B cell (primary cell): ENCODE measurements around the gene PFDN6. TPM values are rescaled to one million over a fixed set of nuclear protein-coding genes. Genes with fewer than 3 reads are reported as not detected.

Experiments
- ATAC-seq: fragments of 200-7000 bp; cut with Tn5 transposase; one replicate; pipeline ENCODE4 v1.10.0; 2021; ENCODE audit warnings: low read depth, mild to moderate bottlenecking, moderate number of reproducible peaks, moderate library complexity
- CTCF ChIA-PET: fragments of 350-600 bp; sonication (Branson Sonifier 250); formaldehyde crosslinking; loops from one replicate; lab custom pipeline; 2021; ENCODE audit warnings: antibody characterized with exemption, inconsistent platforms; lab: Charles Lee
- POLR2A ChIA-PET: fragments of 350-600 bp; sonication (Branson Sonifier 250); formaldehyde crosslinking; loops from one replicate; lab custom pipeline; 2021; ENCODE audit warnings: antibody characterized with exemption; lab: Charles Lee
- DNase-seq: peaks from one replicate; pipeline ENCODE4 v3.0.0; 2013
- H2AFZ ChIP-seq: 2 replicates; pipeline ENCODE4 v1.6.1; 2012; ENCODE audit warnings: mild to moderate bottlenecking, low read depth, low read length; ENCODE audit not compliant: insufficient read depth, poor library complexity, severe bottlenecking
- H3K27ac ChIP-seq, 2 donors: 1 replicate in 1 of 2; 2 replicates in 1 of 2; pipeline ENCODE4 v1.5.1; 2012 to 2013; ENCODE audit warnings: low read length in 2 of 2, mild to moderate bottlenecking in 2 of 2, moderate library complexity in 1 of 2
- H3K27me3 ChIP-seq, 4 experiments: fragments of 200-600 bp in 1 of 4; sonication (generic) in 1 of 4; replicated peaks in 1 of 4; 1 replicate in 2 of 4; 2 replicates in 2 of 4; pipeline versions ENCODE4 v1.6.1 to v1.7.0; 2013 to 2016; ENCODE audit warnings: low read length in 3 of 4, mild to moderate bottlenecking in 2 of 4, mixed read lengths in 1 of 4, moderate library complexity in 1 of 4; ENCODE audit not compliant: insufficient read depth in 4 of 4, control insufficient read depth in 3 of 4; ENCODE audit errors: control extremely low read depth in 1 of 4
- H3K36me3 ChIP-seq, 2 experiments: replicated peaks in 1 of 2; 1 replicate in 1 of 2; 2 replicates in 1 of 2; pipeline versions ENCODE4 v1.6.1 to v1.7.1; 2013; ENCODE audit warnings: low read length in 1 of 2; ENCODE audit not compliant: insufficient read depth in 2 of 2, control insufficient read depth in 1 of 2; ENCODE audit errors: control extremely low read depth in 1 of 2, extremely low read depth in 1 of 2
- H3K4me1 ChIP-seq, 2 donors: fragments of 200-600 bp in 1 of 2; sonication (generic) in 1 of 2; 1 replicate in 1 of 2; 2 replicates in 1 of 2; pipeline versions ENCODE4 v1.5.1 to v1.6.1; 2013 to 2017; ENCODE audit warnings: low read length in 2 of 2; ENCODE audit not compliant: control insufficient read depth in 2 of 2, insufficient read depth in 2 of 2
- H3K4me2 ChIP-seq: replicated peaks from 2 replicates; pipeline ENCODE3; 2012; ENCODE audit warnings: mild to moderate bottlenecking, low read depth, low read length; ENCODE audit not compliant: poor library complexity, severe bottlenecking
- H3K4me3 ChIP-seq, 5 experiments: fragments of 200-600 bp in 1 of 5; sonication (generic) in 1 of 5; 1 replicate in 3 of 5; 2 replicates in 2 of 5; pipeline versions ENCODE4 v1.5.1 to v1.7.0; 2011 to 2016; ENCODE audit warnings: low read length in 4 of 5, mild to moderate bottlenecking in 4 of 5, low read depth in 2 of 5, control low read depth in 1 of 5, moderate library complexity in 1 of 5; ENCODE audit not compliant: insufficient read depth in 1 of 5; ENCODE audit errors: control extremely low read depth in 1 of 5, extremely low read depth in 1 of 5
- H3K79me2 ChIP-seq: fragments of 200-600 bp; sonication (generic); one replicate; pipeline ENCODE4 v1.6.0; 2016; ENCODE audit warnings: low read length; ENCODE audit not compliant: control insufficient read depth, insufficient read depth
- H3K9ac ChIP-seq: fragments of 200-600 bp; sonication (generic); 2 replicates; pipeline ENCODE4 v1.6.1; 2017; ENCODE audit warnings: mild to moderate bottlenecking, low read length, moderate library complexity
- H3K9me3 ChIP-seq, 3 donors: one replicate each; pipeline versions ENCODE4 v1.6.1 to v1.7.1; 2013; ENCODE audit warnings: low read length in 2 of 3; ENCODE audit not compliant: control insufficient read depth in 2 of 3, insufficient read depth in 1 of 3; ENCODE audit errors: control extremely low read depth in 1 of 3
- H4K20me1 ChIP-seq: 2 replicates; pipeline ENCODE4 v1.6.0; 2012; ENCODE audit warnings: mild to moderate bottlenecking, low read length; ENCODE audit not compliant: insufficient read depth, control insufficient read depth, poor library complexity, severe bottlenecking
- H3K27ac Mint-ChIP-seq: one replicate; pipeline ENCODE4 v1.8.0; 2021; ENCODE audit warnings: mixed read lengths
- H3K27me3 Mint-ChIP-seq: one replicate; pipeline ENCODE4 v1.8.0; 2021; ENCODE audit warnings: mixed read lengths
- H3K4me1 Mint-ChIP-seq: one replicate; pipeline ENCODE4 v1.8.0; 2021; ENCODE audit warnings: mixed read lengths
- H3K4me3 Mint-ChIP-seq: one replicate; pipeline ENCODE4 v1.8.0; 2021; ENCODE audit warnings: mixed read lengths
- H3K9me3 Mint-ChIP-seq: one replicate; pipeline ENCODE4 v1.8.0; 2022; ENCODE audit warnings: mixed read lengths; ENCODE audit not compliant: insufficient read depth
- CTCF ChIP-seq: fragments of 200-600 bp; IDR thresholded peaks from one replicate; pipeline ENCODE4 v1.8.0; 2022; ENCODE audit warnings: antibody characterized with exemption, mild to moderate bottlenecking
- EZH2 ChIP-seq: IDR thresholded peaks from 2 replicates; pipeline ENCODE4 v1.6.1; 2012; ENCODE audit warnings: borderline replicate concordance, low read depth, mild to moderate bottlenecking, moderate library complexity, low read length; ENCODE audit not compliant: insufficient read depth, poor library complexity, severe bottlenecking
- WGBS: methylation state at CpG from one replicate; pipeline ENCODE4 v1.1.5; 2013; ENCODE audit warnings: missing lambda C conversion rate; ENCODE audit not compliant: insufficient coverage; 5-methylcytosine and 5-hydroxymethylcytosine counted together
- intact Hi-C: fragments of 100-400 bp; cut with micrococcal nuclease; formaldehyde crosslinking; loops from one replicate; pipeline ENCODE4 v1.10.0; 2022
- polyA plus RNA-seq: library from polyadenylated mRNA; depleted of rRNA; stranded (reverse); fragments of >200 nt; gene quantifications from 2 replicates; pipeline ENCODE4 v1.2.3, GENCODE V29; 2012
- total RNA-seq, 2 donors: library from RNA; stranded (reverse); fragments of 120-200 nt in 1 of 2; gene quantifications; 1 replicate in 1 of 2; 2 replicates in 1 of 2; pipeline versions ENCODE4 v1.2.3 to v1.2.4, GENCODE V29; 2013 to 2022

Gene PFDN6
- total and polyA plus RNA-seq, 2 donors (not counting 1 experiment from before 2014, with no cell fraction given): 33.2 to 51.1 TPM

GRCh38 chr6:33264015-33264414, 25.4 kb upstream of the PFDN6 start:
- ChIA-PET POLR2A (no interaction called here), CTCF (interaction anchor here (0.6 to 1.2 kb wide), 3 partner anchors 9 to 137 kb away, joined by 3 to 5 read pairs (median 4); no protein-coding TSS in a partner anchor)
- no peak for TF ChIP-seq CTCF
- no peak for TF ChIP-seq EZH2
- intact Hi-C loops: no loop called here
- Mint-ChIP-seq H3K4me3 (no peak overlapping the region), H3K27me3 (no peaks in the 10 kb centered on the region), H3K4me1 (no peaks in the 10 kb centered on the region), H3K27ac (no peak overlapping the region), H3K9me3 (no peaks in the 10 kb centered on the region)
- Histone ChIP-seq H3K9me3 (no peaks in the 10 kb centered on the region), H2AFZ (no peak overlapping the region), H3K27ac (no peak overlapping the region), H3K36me3 (peaks cover 35 to 81% of the 10 kb centered on the region in 2 experiments), H3K9ac (no peak overlapping the region), H4K20me1 (no peaks in the 10 kb centered on the region), H3K4me2 (no peak overlapping the region), H3K27me3 (no peaks in the 10 kb centered on the region), H3K4me1 (no peaks in the 10 kb centered on the region), H3K4me3 (no peak overlapping the region), H3K79me2 (peaks cover 14% of the 10 kb centered on the region)
- 100% methylated on average over 2 of the region's 7 CpGs for WGBS
- DNase-seq (no peak), ATAC-seq (no peak)

- peaks cover 41 to 48% of the 10 kb centered on the region in 2 donors for H3K4me1 ChIP-seq
- no peak for ATAC-seq
Measured at GRCh38 chr6:33271117-33271467, 18.3 kb upstream of the PFDN6 start.

More at GRCh38 chr6:33271117-33271467, 18.3 kb upstream of the PFDN6 start:
- H3K9ac ChIP-seq: peak overlapping the region; percentile 93
- DNase-seq: no peak
- no peaks in the 10 kb centered on the region for H3K9me3 Mint-ChIP-seq
- no peaks in the 10 kb centered on the region for H3K9me3 ChIP-seq
- peaks cover 20% of the 10 kb centered on the region for H4K20me1 ChIP-seq
- 0% methylated on average over 3 of the region's 7 CpGs for WGBS
- H3K27me3 ChIP-seq: no peaks in the 10 kb centered on the region
- TF ChIP-seq CTCF (no peak), EZH2 (no peak)
- peak overlapping the region; percentile 89 to 94 for H3K27ac ChIP-seq
- H3K4me1 Mint-ChIP-seq: peaks cover 57% of the 10 kb centered on the region
- intact Hi-C loops: loop anchor here (1.0 to 5.0 kb wide), 6 partner anchors 22 to 311 kb away; partner anchors contain the start of genes BAK1, CUTA, RXRB and SLC39A7
- peaks cover 24 to 62% of the 10 kb centered on the region in 2 experiments for H3K36me3 ChIP-seq
- ChIA-PET CTCF (interaction anchor here (0.7 to 1.8 kb wide), 15 partner anchors 10 to 321 kb away, joined by 3 to 15 read pairs (median 4); partner anchors contain the start of genes PFDN6, WDR46 and ZBTB22), POLR2A (interaction anchor here (0.6 to 2.2 kb wide), 22 partner anchors 11 to 299 kb away, joined by 3 to 36 read pairs (median 6); partner anchors contain the start of genes PFDN6, RGL2, RING1 and TAPBP)
- H3K27ac Mint-ChIP-seq: peak overlapping the region; percentile 99
- peak overlapping the region; percentile 94 for H3K4me3 Mint-ChIP-seq
- peaks cover 71% of the 10 kb centered on the region for H3K79me2 ChIP-seq
- H3K27me3 Mint-ChIP-seq: no peaks in the 10 kb centered on the region
- H2AFZ ChIP-seq: peak overlapping the region; percentile 99
- peak overlapping the region; percentile 81 to 95 (median 86) for H3K4me3 ChIP-seq
- H3K4me2 ChIP-seq: peak overlapping the region; percentile 90
